WTC11 (cell line): ENCODE results near the gene FBXL7. TPM values are rescaled to one million over a fixed set of nuclear protein-coding genes. Genes with fewer than 3 reads are reported as not detected.

Source experiments
- ATAC-seq: fragments of 200-7000 bp; cut with Tn5 transposase; 2 replicates; pipeline ENCODE4 v1.10.0; 2021; ENCODE audit warnings: mild to moderate bottlenecking, moderate library complexity
- CTCF ChIA-PET: fragments of 300-600 bp; sonication (Branson Sonifier 250); formaldehyde crosslinking; loops from one replicate; lab custom pipeline; 2021; ENCODE audit warnings: antibody characterized with exemption; lab: Charles Lee
- POLR2A ChIA-PET: fragments of 350-600 bp; sonication (Branson Sonifier 250); formaldehyde crosslinking; loops from one replicate; lab custom pipeline; 2021; ENCODE audit warnings: antibody characterized with exemption; lab: Charles Lee
- DNase-seq: peaks from one replicate; pipeline ENCODE4 v3.0.0; 2021; ENCODE audit warnings: low spot score
- H3K27ac Mint-ChIP-seq: 2 replicates; pipeline ENCODE4 v1.8.0; 2021; ENCODE audit warnings: mixed read lengths
- H3K27me3 Mint-ChIP-seq: 2 replicates; pipeline ENCODE4 v1.8.0; 2021; ENCODE audit warnings: low read depth, mild to moderate bottlenecking, moderate library complexity, mixed read lengths
- H3K36me3 Mint-ChIP-seq: 2 replicates; pipeline ENCODE4 v1.8.0; 2021; ENCODE audit warnings: mixed read lengths
- H3K4me1 Mint-ChIP-seq: 2 replicates; pipeline ENCODE4 v1.8.0; 2022; ENCODE audit warnings: mixed read lengths
- H3K4me3 Mint-ChIP-seq: 2 replicates; pipeline ENCODE4 v1.8.0; 2021; ENCODE audit warnings: mild to moderate bottlenecking, moderate library complexity, mixed read lengths
- H3K9me3 Mint-ChIP-seq: 2 replicates; pipeline ENCODE4 v1.8.0; 2021; ENCODE audit warnings: mixed read lengths
- CDX4 ChIP-seq: fragments of 250-450 bp; sonication (Bioruptor Pico); IDR thresholded peaks from 2 replicates; pipeline ENCODE4 v1.9.0; 2021; ENCODE audit warnings: moderate library complexity, mild to moderate bottlenecking, inconsistent platforms, borderline replicate concordance
- CREB1 ChIP-seq: sonication (generic); formaldehyde crosslinking; IDR thresholded peaks from 2 replicates; pipeline ENCODE4 v1.8.0; 2023; ENCODE audit warnings: mild to moderate bottlenecking, missing genetic modification reagents
- E2F1 ChIP-seq: sonication (generic); formaldehyde crosslinking; IDR thresholded peaks from 2 replicates; pipeline ENCODE4 v1.8.0; 2022; ENCODE audit warnings: mild to moderate bottlenecking, missing genetic modification reagents
- E2F5 ChIP-seq: sonication (generic); formaldehyde crosslinking; IDR thresholded peaks from 2 replicates; pipeline ENCODE4 v1.8.1; 2022; ENCODE audit warnings: mild to moderate bottlenecking, moderate library complexity, missing genetic modification reagents
- ELF4 ChIP-seq: sonication (generic); formaldehyde crosslinking; IDR thresholded peaks from 2 replicates; pipeline ENCODE4 v1.8.1; 2022; ENCODE audit warnings: low read depth, mild to moderate bottlenecking, moderate library complexity, missing genetic modification reagents
- ESRRA ChIP-seq: sonication (generic); formaldehyde crosslinking; IDR thresholded peaks from 2 replicates; pipeline ENCODE4 v1.8.1; 2022; ENCODE audit warnings: mild to moderate bottlenecking, missing genetic modification reagents, borderline replicate concordance
- FOXK1 ChIP-seq: sonication (generic); formaldehyde crosslinking; IDR thresholded peaks from 2 replicates; pipeline ENCODE4 v1.8.0; 2022; ENCODE audit warnings: mild to moderate bottlenecking, moderate library complexity, missing genetic modification reagents
- GRHL2 ChIP-seq: fragments of 250-450 bp; sonication (Bioruptor Pico); IDR thresholded peaks from 2 replicates; pipeline ENCODE4 v1.8.0; 2022; ENCODE audit warnings: mild to moderate bottlenecking, moderate library complexity; ENCODE audit not compliant: insufficient replicate concordance, severe bottlenecking
- HMGA2 ChIP-seq: fragments of 250-450 bp; sonication (Bioruptor Pico); IDR thresholded peaks from 2 replicates; pipeline ENCODE4 v1.4.0; 2021; ENCODE audit warnings: mild to moderate bottlenecking, moderate library complexity
- HMGXB4 ChIP-seq: sonication (generic); formaldehyde crosslinking; IDR thresholded peaks from 2 replicates; pipeline ENCODE4 v1.8.1; 2023; ENCODE audit warnings: mild to moderate bottlenecking, moderate library complexity, missing genetic modification reagents
- IRF1 ChIP-seq: sonication (generic); formaldehyde crosslinking; IDR thresholded peaks from 2 replicates; pipeline ENCODE4 v1.8.0; 2023; ENCODE audit warnings: missing genetic modification reagents
- IRF2 ChIP-seq: sonication (generic); formaldehyde crosslinking; IDR thresholded peaks from 2 replicates; pipeline ENCODE4 v1.8.0; 2022; ENCODE audit warnings: low read depth, missing genetic modification reagents, borderline replicate concordance
- KAT7 ChIP-seq: sonication (generic); formaldehyde crosslinking; IDR thresholded peaks from 2 replicates; pipeline ENCODE4 v1.8.1; 2023; ENCODE audit warnings: missing genetic modification reagents, mild to moderate bottlenecking, borderline replicate concordance
- NFE2L1 ChIP-seq: sonication (generic); formaldehyde crosslinking; IDR thresholded peaks from 2 replicates; pipeline ENCODE4 v1.8.1; 2023; ENCODE audit warnings: missing genetic modification reagents
- PREB ChIP-seq: sonication (generic); formaldehyde crosslinking; IDR thresholded peaks from 2 replicates; pipeline ENCODE4 v1.8.1; 2022; ENCODE audit warnings: mild to moderate bottlenecking, missing genetic modification reagents, moderate library complexity, borderline replicate concordance
- PRRX2 ChIP-seq: fragments of 250-450 bp; sonication (Bioruptor Pico); IDR thresholded peaks from 2 replicates; pipeline ENCODE4 v1.8.0; 2021; ENCODE audit warnings: mild to moderate bottlenecking
- RELA ChIP-seq: sonication (generic); formaldehyde crosslinking; IDR thresholded peaks from 2 replicates; pipeline ENCODE4 v1.8.1; 2022; ENCODE audit warnings: missing genetic modification reagents, mild to moderate bottlenecking, borderline replicate concordance
- SMAD4 ChIP-seq: sonication (generic); formaldehyde crosslinking; IDR thresholded peaks from 2 replicates; pipeline ENCODE4 v1.8.0; 2022; ENCODE audit warnings: mild to moderate bottlenecking, missing genetic modification reagents
- USF1 ChIP-seq: sonication (generic); formaldehyde crosslinking; IDR thresholded peaks from 2 replicates; pipeline ENCODE4 v1.8.0; 2022; ENCODE audit warnings: mild to moderate bottlenecking, missing genetic modification reagents
- ZNF232 ChIP-seq: sonication (generic); formaldehyde crosslinking; IDR thresholded peaks from 2 replicates; pipeline ENCODE4 v1.8.0; 2022; ENCODE audit warnings: mild to moderate bottlenecking, missing genetic modification reagents
- ZNF396 ChIP-seq: fragments of 250-450 bp; sonication (Bioruptor Pico); IDR thresholded peaks from 2 replicates; pipeline ENCODE4 v1.8.0; 2021; ENCODE audit warnings: mild to moderate bottlenecking, moderate library complexity, borderline replicate concordance
- ZNF532 ChIP-seq: fragments of 250-450 bp; sonication (Bioruptor Pico); IDR thresholded peaks from 2 replicates; pipeline ENCODE4 v1.9.0; 2021; ENCODE audit warnings: mild to moderate bottlenecking, borderline replicate concordance
- ZSCAN18 ChIP-seq: fragments of 250-450 bp; sonication (Bioruptor Pico); IDR thresholded peaks from 2 replicates; pipeline ENCODE4 v2.1.2; 2022; ENCODE audit warnings: mild to moderate bottlenecking, moderate library complexity
- total RNA-seq: library from RNA; stranded (reverse); gene quantifications from 3 replicates; pipeline ENCODE4 v1.2.3, GENCODE V29; 2021

FBXL7 gene
- total RNA-seq, 1 experiment from 2014 or later = 13.8 TPM

GRCh38 chr5:15807248-15807647 is 307.3 kb downstream of the FBXL7 start (continued):
- no peak for TF ChIP-seq PREB
- no peak for TF ChIP-seq ELF4 (CRISPR knock-in tag)
- no peak for TF ChIP-seq HMGXB4 (CRISPR knock-in tag)
- TF ChIP-seq KAT7 (CRISPR knock-in tag) = no peak
- no peak for TF ChIP-seq SMAD4
- TF ChIP-seq CREB1 = no peak

- TF ChIP-seq HMGA2 (no peak), IRF2 (CRISPR knock-in tag) (no peak), PRRX2 (CRISPR knock-in tag) (no peak), E2F5 (CRISPR knock-in tag) (no peak), CDX4 (CRISPR knock-in tag) (no peak), ZNF532 (CRISPR knock-in tag) (no peak), IRF1 (CRISPR knock-in tag) (no peak), RELA (CRISPR knock-in tag) (no peak), FOXK1 (CRISPR knock-in tag) (no peak), ZNF232 (no peak), ZSCAN18 (CRISPR knock-in tag) (no peak), ZNF396 (CRISPR knock-in tag) (no peak), ESRRA (CRISPR knock-in tag) (no peak), NFE2L1 (no peak), GRHL2 (no peak), USF1 (CRISPR knock-in tag) (no peak), E2F1 (CRISPR knock-in tag) (no peak)
- 0 out of 2 replicates have a peak overlapping the region, but pooled peaks have one; percentile 22 for H3K27ac Mint-ChIP-seq
- H3K27me3 Mint-ChIP-seq = peaks cover 4% of the 10 kb centered on the region
- ChIA-PET CTCF (interaction anchor here (0.6 to 0.9 kb wide), 3 partner anchors 9 to 15 kb away, joined by 3 read pairs; no protein-coding TSS in a partner anchor), POLR2A (no interaction called here)
- peak; percentile 32; the same call in 1 of the 2 replicates for ATAC-seq
- H3K4me1 Mint-ChIP-seq = peaks cover 10% of the 10 kb centered on the region
- H3K9me3 Mint-ChIP-seq = peaks cover 44% of the 10 kb centered on the region
- H3K4me3 Mint-ChIP-seq = no peak overlapping the region
- DNase-seq = peak; percentile 22
- peaks cover 30% of the 10 kb centered on the region for H3K36me3 Mint-ChIP-seq
These were observed 307.9 kb downstream of the FBXL7 start for GRCh38 chr5:15807871-15808270.
